Activated CD4-positive, alpha-beta T cell treated with anti-CD3 and anti-CD28 coated beads, Interleukin-2, Interleukin-4, amounts not matched to agents 100 ng/mL and 50 ng/mL, durations not matched to agents 16 hours and 8 hours (primary cell): Measurements from ENCODE around the gene GLIPR2.
"Not testable (repeated sequence)": the region's sequence is repeated elsewhere in the genome, so short reads cannot be mapped to it uniquely, and the experiment has no call there.

Experiments used
- DNase-seq: peaks from one replicate; pipeline ENCODE4 v3.0.0-alpha.2; 2020; ENCODE audit warnings: low spot score

The GLIPR2 gene

GRCh38 chr9:36163786-36164170 lies 27.2 kb downstream of the GLIPR2 start:
- no peak for DNase-seq

- DNase-seq, result no peak
Measured at GRCh38 chr9:36164372-36164771, 27.8 kb downstream of the GLIPR2 start.

GRCh38 chr9:36164989-36165388 lies 28.5 kb downstream of the GLIPR2 start:
- no peak for DNase-seq

- DNase-seq, result no peak
Measured at GRCh38 chr9:36165826-36166167, 29.3 kb downstream of the GLIPR2 start.

GRCh38 chr9:36166168-36166927 lies 29.8 kb downstream of the GLIPR2 start:
- peak; percentile 84 for DNase-seq

GRCh38 chr9:36169166-36169565 lies 32.6 kb downstream of the GLIPR2 start, which contains the start of gene CCIN:
Gene CCIN (plus strand): TSS chr9:36169388. CDS start chr9:36169503, 115 bp downstream.
- DNase-seq, result no peak

GRCh38 chr9:36169708-36170107 lies 33.2 kb downstream of the GLIPR2 start:
- no peak for DNase-seq

- DNase-seq, result no peak
Measured at GRCh38 chr9:36170531-36170930, 34.0 kb downstream of the GLIPR2 start.

- no peak for DNase-seq
Measured at GRCh38 chr9:36173861-36174260, 37.3 kb downstream of the GLIPR2 start.

GRCh38 chr9:36174271-36174670 lies 37.7 kb downstream of the GLIPR2 start:
- no peak for DNase-seq

GRCh38 chr9:36174731-36175130 lies 38.2 kb downstream of the GLIPR2 start:
- no peak for DNase-seq

GRCh38 chr9:36175209-36175608 lies 38.7 kb downstream of the GLIPR2 start:
- DNase-seq, result not testable (repeated sequence)

GRCh38 chr9:36176496-36176895 lies 40.0 kb downstream of the GLIPR2 start:
- DNase-seq, result not testable (repeated sequence)

GRCh38 chr9:36177571-36177970 lies 41.0 kb downstream of the GLIPR2 start:
- no peak for DNase-seq

GRCh38 chr9:36180243-36180642 lies 43.7 kb downstream of the GLIPR2 start:
- DNase-seq, result not testable (repeated sequence)

- no peak for DNase-seq
Measured at GRCh38 chr9:36187414-36187813, 50.9 kb downstream of the GLIPR2 start.

- no peak for DNase-seq
Measured at GRCh38 chr9:36188212-36188611, 51.7 kb downstream of the GLIPR2 start.

GRCh38 chr9:36189976-36190375 lies 53.4 kb downstream of the GLIPR2 start:
- DNase-seq, result no peak

GRCh38 chr9:36190388-36191289 lies 54.1 kb downstream of the GLIPR2 start, which contains the start of gene CLTA:
Gene CLTA (plus strand): TSS chr9:36190921. CDS start chr9:36191057, 136 bp downstream.
- peak; percentile 99 for DNase-seq

- DNase-seq, result peak; percentile 41
Measured at GRCh38 chr9:36191290-36191645, 54.7 kb downstream of the GLIPR2 start.

- DNase-seq, result no peak
Measured at GRCh38 chr9:36191686-36192085, 55.2 kb downstream of the GLIPR2 start.

GRCh38 chr9:36192196-36192595 lies 55.7 kb downstream of the GLIPR2 start:
- no peak for DNase-seq

GRCh38 chr9:36193023-36193422 lies 56.5 kb downstream of the GLIPR2 start:
- no peak for DNase-seq
